ENCODE results near the gene DCAF15. TPM values are rescaled to one million over a fixed set of nuclear protein-coding genes. Genes with fewer than 3 reads are reported as not detected.

The DCAF15 gene
- total and polyA plus RNA-seq, 2 donors (not counting 3 experiments of a cell fraction or from before 2014, with no cell fraction given) = 41.9 to 42.4 TPM

GRCh38 chr19:13938301-13939064 is 13.8 kb upstream of the DCAF15 start, which contains the start of gene PODNL1:
TSS of gene PODNL1 (minus strand) at chr19:13938417. CDS start at chr19:13938181, 236 bp downstream.
- DNase-seq (ENCODE audit: low read depth, low spot score) (no peak), FAIRE-seq (no peak)
- Histone ChIP-seq H3K9ac (replicated peaks; ENCODE audit: extremely low read depth, insufficient read depth, low read length) (no peak within 1 kb of the TSS), H3K4me3 (replicated peaks in 1 of 3; ENCODE audit: insufficient read depth in 1 of 3, low read depth in 1 of 3, low read length in 3 of 3) (no peak within 1 kb of the TSS), H3K4me2 (ENCODE audit: insufficient read depth, low read length) (no peak within 1 kb of the TSS), H3K36me3 (ENCODE audit: control insufficient read depth in 2 of 2, extremely low read depth in 1 of 2, insufficient read depth in 2 of 2, low read length in 2 of 2) (no peaks in the 10 kb centered on the region), H3K79me2 (ENCODE audit: control insufficient read depth, insufficient read depth, low read length) (no peaks in the 10 kb centered on the region), H3K4me1 (ENCODE audit: control insufficient read depth, extremely low read depth, insufficient read depth, low read length) (no peaks in the 10 kb centered on the region), H3K9me3 (replicated peaks; ENCODE audit: control insufficient read depth, insufficient read depth, low read length) (no peaks in the 10 kb centered on the region), H3K27me3 (ENCODE audit: control insufficient read depth in 2 of 2, insufficient read depth in 2 of 2, low read length in 2 of 2) (peaks cover 0 to 3% of the 10 kb centered on the region in 2 experiments), H3K27ac (ENCODE audit: insufficient read depth, low read depth, low read length) (no peak within 1 kb of the TSS), H2AFZ (ENCODE audit: low read depth, low read length) (no peak within 1 kb of the TSS), H4K20me1 (replicated peaks; ENCODE audit: control insufficient read depth, extremely low read depth, insufficient read depth, low read length) (no peaks in the 10 kb centered on the region), H3K9me1 (replicated peaks; ENCODE audit: control insufficient read depth, extremely low read depth, insufficient read depth, low read length) (no peaks in the 10 kb centered on the region)
- intact Hi-C loops (cut with micrococcal nuclease) (no loop called here), dilution Hi-C loops (cut with MboI; ENCODE audit: extremely low pct_ligation_motif_present, low sequenced_read_pairs) (no loop called here)
- TF ChIP-seq, protein P1, sequence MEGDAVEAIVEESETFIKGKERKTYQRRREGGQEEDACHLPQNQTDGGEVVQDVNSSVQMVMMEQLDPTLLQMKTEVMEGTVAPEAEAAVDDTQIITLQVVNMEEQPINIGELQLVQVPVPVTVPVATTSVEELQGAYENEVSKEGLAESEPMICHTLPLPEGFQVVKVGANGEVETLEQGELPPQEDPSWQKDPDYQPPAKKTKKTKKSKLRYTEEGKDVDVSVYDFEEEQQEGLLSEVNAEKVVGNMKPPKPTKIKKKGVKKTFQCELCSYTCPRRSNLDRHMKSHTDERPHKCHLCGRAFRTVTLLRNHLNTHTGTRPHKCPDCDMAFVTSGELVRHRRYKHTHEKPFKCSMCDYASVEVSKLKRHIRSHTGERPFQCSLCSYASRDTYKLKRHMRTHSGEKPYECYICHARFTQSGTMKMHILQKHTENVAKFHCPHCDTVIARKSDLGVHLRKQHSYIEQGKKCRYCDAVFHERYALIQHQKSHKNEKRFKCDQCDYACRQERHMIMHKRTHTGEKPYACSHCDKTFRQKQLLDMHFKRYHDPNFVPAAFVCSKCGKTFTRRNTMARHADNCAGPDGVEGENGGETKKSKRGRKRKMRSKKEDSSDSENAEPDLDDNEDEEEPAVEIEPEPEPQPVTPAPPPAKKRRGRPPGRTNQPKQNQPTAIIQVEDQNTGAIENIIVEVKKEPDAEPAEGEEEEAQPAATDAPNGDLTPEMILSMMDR (IDR thresholded peaks at IDR 0.05; ENCODE audit: extremely low read depth in 1 of 2, insufficient read depth in 1 of 2, low read depth in 1 of 2, low read length in 2 of 2) = no peak
- TF ChIP-seq EZH2 (IDR thresholded peaks at IDR 0.05; ENCODE audit: borderline replicate concordance, low read depth, low read length, severe bottlenecking) = peak; percentile 53
- no TSS peak for BruUV-seq (replicated peaks)
- ChIA-PET POLR2A (interaction anchor here (0.5 to 0.6 kb wide), 2 partner anchors 12 to 51 kb away, joined by 5 to 6 read pairs; no protein-coding TSS in a partner anchor), CTCF (interaction anchor here (0.9 to 2.0 kb wide), 3 partner anchors 52 to 121 kb away, joined by 3 to 7 read pairs (median 4); partner anchors contain the start of gene IL27RA)
